ENCODE data around the gene NOTCH1. TPM values are rescaled to one million over a fixed set of nuclear protein-coding genes. Genes with fewer than 3 reads are reported as not detected.

The NOTCH1 gene
- total and polyA plus RNA-seq, 2 of the 8 experiments (the other 6 are each of a cell fraction or from before 2014, with no cell fraction given) = 6.9 to 55.6 TPM

- Histone ChIP-seq H2BK12ac (ENCODE audit: low read depth, low read length) (peak overlapping the region; percentile 100), H3K56ac (replicated peaks; ENCODE audit: insufficient read length, low read depth, low read length) (peak overlapping the region; percentile 50), H3K27me3 (replicated peaks in 1 of 4; ENCODE audit: control insufficient read depth in 3 of 4, extremely low read depth in 1 of 4, insufficient read depth in 3 of 4, low read length in 3 of 4) (no peaks in the 10 kb centered on the region; a peak in 1 of 7 replicates), H3K14ac (ENCODE audit: insufficient read length) (no peak overlapping the region), H3K9ac (replicated peaks in 1 of 4; ENCODE audit: extremely low read depth in 1 of 4, low read depth in 3 of 4, low read length in 3 of 4) (peak overlapping the region in 3 of 4 experiments; percentile 38 to 58 (median 44); a peak in 4 of 7 replicates), H3K4me1 (replicated peaks in 1 of 4; ENCODE audit: control insufficient read depth in 3 of 4, insufficient read depth in 4 of 4, low read length in 3 of 4) (peaks cover 5 to 52% (median 39%) of the 10 kb centered on the region in 4 experiments), H3K23ac (ENCODE audit: insufficient read length) (no peak overlapping the region), H3K4me2 (ENCODE audit: insufficient read depth in 1 of 2, low read depth in 2 of 2, low read length in 2 of 2) (peak overlapping the region; percentile 64 to 69), H2BK5ac (ENCODE audit: low read depth, low read length) (peak overlapping the region; percentile 99), H2BK15ac (ENCODE audit: low read length) (peak overlapping the region; percentile 98; the same call in 1 of the 2 replicates), H2BK120ac (replicated peaks; ENCODE audit: low read depth, low read length) (peak overlapping the region; percentile 80), H4K91ac (replicated peaks; ENCODE audit: insufficient read length, low read length) (peak overlapping the region; percentile 94), H3K4ac (replicated peaks; ENCODE audit: insufficient read length, low read depth, low read length) (peak overlapping the region; percentile 89), H2BK20ac (ENCODE audit: low read length) (peak overlapping the region; percentile 100), H3K79me2 (ENCODE audit: control insufficient read depth in 1 of 2, insufficient read depth in 2 of 2, low read length in 2 of 2) (0 out of 4 replicates have a peak, but pooled peaks cover 0 to 2% of the 10 kb centered on the region in 2 experiments), H4K5ac (ENCODE audit: insufficient read length, low read depth, low read length) (peak overlapping the region; percentile 74), H3K27ac (ENCODE audit: low read depth, low read length) (peak overlapping the region; percentile 83), H3K36me3 (ENCODE audit: control insufficient read depth in 2 of 4, insufficient read depth in 4 of 4, low read length in 3 of 4) (no peaks in the 10 kb centered on the region; a peak in 1 of 8 replicates), H2AK5ac (ENCODE audit: low read depth, low read length) (peak overlapping the region; percentile 96), H4K8ac (ENCODE audit: extremely low read depth, insufficient read depth, low read length) (peak overlapping the region; percentile 75), H3K23me2 (ENCODE audit: low read depth, low read length) (peaks cover 5% of the 10 kb centered on the region), H3K79me1 (ENCODE audit: low read depth, low read length) (peaks cover 4% of the 10 kb centered on the region; the same call in 1 of the 2 replicates), H2AFZ (ENCODE audit: low read length) (0 out of 2 replicates have a peak overlapping the region, but pooled peaks have one; percentile 59), H3K18ac (ENCODE audit: extremely low read depth, low read length) (peak overlapping the region; percentile 92), H3K9me3 (ENCODE audit: insufficient read depth in 2 of 2, low read depth in 1 of 2, low read length in 1 of 2) (no peaks in the 10 kb centered on the region), H3K4me3 (ENCODE audit: extremely low read depth in 1 of 4, insufficient read depth in 2 of 4, low read depth in 3 of 4, low read length in 4 of 4) (peak overlapping the region in 3 of 4 experiments; percentile 4 to 29 (median 10); a peak in 4 of 8 replicates), H4K20me1 (replicated peaks in 1 of 2; ENCODE audit: control insufficient read depth in 1 of 2, insufficient read depth in 2 of 2, low read length in 2 of 2) (peaks cover 0 to 6% of the 10 kb centered on the region in 2 experiments)
- DNase-seq (ENCODE audit: low read depth in 1 of 2, low spot score in 2 of 2) (peak; percentile 88 to 93), FAIRE-seq (peak; percentile 96)
- CTCF ChIA-PET (ENCODE audit: partially characterized antibody) = interaction anchor here (0.9 to 3.4 kb wide), 17 partner anchors 10 to 451 kb away, joined by 3 to 15 read pairs (median 4); no protein-coding TSS in a partner anchor
- WGBS, 2 experiments (ENCODE audit: extremely low coverage in 1 of 2, insufficient coverage in 1 of 2, insufficient read length in 1 of 2, insufficient replicate concordance in 2 of 2, low coverage in 1 of 2, low lambda C conversion rate in 2 of 2, missing lambda C conversion rate in 1 of 2) = 4% methylated on average over 17 of the region's 17 CpGs; no CpG with 5 or more reads in 1 of the 2 experiments
- POLR2A ChIA-PET (ENCODE audit: partially characterized antibody) = interaction anchor here (0.6 to 3.1 kb wide), 15 partner anchors 9 to 156 kb away, joined by 3 to 30 read pairs (median 3); partner anchors contain the start of gene NOTCH1
- TF ChIP-seq SIRT6 (IDR thresholded peaks at IDR 0.05; ENCODE audit: low read length) (no peak), GABPA (IDR thresholded peaks at IDR 0.05; ENCODE audit: borderline replicate concordance, insufficient read depth, low read length) (no peak; the same call in 1 of the 2 replicates), JUN (IDR thresholded peaks at IDR 0.05; ENCODE audit: low read depth, low read length) (no peak), TAF1 (IDR thresholded peaks at IDR 0.05; ENCODE audit: low read depth, low read length) (no peak), SIN3A (conservative IDR thresholded peaks at IDR 0.05 in 1 of 2, IDR thresholded peaks at IDR 0.05 in 1 of 2; ENCODE audit: low read depth in 1 of 2, low read length in 2 of 2) (peak; percentile 96 to 97), SP1 (IDR thresholded peaks at IDR 0.05; ENCODE audit: low read depth, low read length) (peak; percentile 88), YY1 (IDR thresholded peaks at IDR 0.05; ENCODE audit: low read depth, low read length) (peak; percentile 85), CHD2 (IDR thresholded peaks at IDR 0.05; ENCODE audit: low read length) (0 out of 2 replicates have a peak, but pooled peaks have one; percentile 45)
- TF ChIP-seq, protein P1, sequence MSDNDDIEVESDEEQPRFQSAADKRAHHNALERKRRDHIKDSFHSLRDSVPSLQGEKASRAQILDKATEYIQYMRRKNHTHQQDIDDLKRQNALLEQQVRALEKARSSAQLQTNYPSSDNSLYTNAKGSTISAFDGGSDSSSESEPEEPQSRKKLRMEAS (IDR thresholded peaks at IDR 0.05) = peak; percentile 54; the same call in 1 of the 2 replicates
These were observed 26.4 kb upstream of the NOTCH1 start for GRCh38 chr9:136572003-136572827.
